Stimulated activated CD8-positive, alpha-beta memory T cell treated with anti-CD3 and anti-CD28 coated beads, Interleukin-2, amount 100 ng/mL, for 48 hours (primary cell): ENCODE measurements around the gene TAOK1.
"Not testable (repeated sequence)": the region's sequence is repeated elsewhere in the genome, so short reads cannot be mapped to it uniquely, and the experiment has no call there.

Source experiments
- DNase-seq, 2 donors: peaks; one replicate each; pipeline ENCODE4 v3.0.0-alpha.2; 2020; ENCODE audit warnings: low read depth in 2 of 2

TAOK1 gene

DNA sequence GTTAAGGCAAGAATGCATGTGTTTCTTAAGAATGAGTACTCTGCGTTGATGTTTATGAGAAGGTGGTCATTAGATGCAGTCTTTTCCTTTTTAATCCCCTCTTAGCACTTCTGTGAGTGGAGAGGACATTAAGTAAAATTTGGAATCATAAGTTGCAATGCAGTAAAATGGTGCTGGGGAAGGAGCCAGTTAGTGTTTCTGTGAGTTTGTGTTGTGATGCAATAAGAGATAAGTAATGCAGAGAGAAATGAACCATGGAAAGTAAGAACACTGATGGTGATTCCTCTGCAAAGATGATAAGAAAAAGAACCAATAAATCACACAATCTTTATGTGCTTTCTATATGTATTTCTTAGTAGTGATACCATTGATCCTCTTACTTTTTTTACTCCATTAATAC, 156.7 kb downstream of the TAOK1 start:
- no peak for DNase-seq

DNA sequence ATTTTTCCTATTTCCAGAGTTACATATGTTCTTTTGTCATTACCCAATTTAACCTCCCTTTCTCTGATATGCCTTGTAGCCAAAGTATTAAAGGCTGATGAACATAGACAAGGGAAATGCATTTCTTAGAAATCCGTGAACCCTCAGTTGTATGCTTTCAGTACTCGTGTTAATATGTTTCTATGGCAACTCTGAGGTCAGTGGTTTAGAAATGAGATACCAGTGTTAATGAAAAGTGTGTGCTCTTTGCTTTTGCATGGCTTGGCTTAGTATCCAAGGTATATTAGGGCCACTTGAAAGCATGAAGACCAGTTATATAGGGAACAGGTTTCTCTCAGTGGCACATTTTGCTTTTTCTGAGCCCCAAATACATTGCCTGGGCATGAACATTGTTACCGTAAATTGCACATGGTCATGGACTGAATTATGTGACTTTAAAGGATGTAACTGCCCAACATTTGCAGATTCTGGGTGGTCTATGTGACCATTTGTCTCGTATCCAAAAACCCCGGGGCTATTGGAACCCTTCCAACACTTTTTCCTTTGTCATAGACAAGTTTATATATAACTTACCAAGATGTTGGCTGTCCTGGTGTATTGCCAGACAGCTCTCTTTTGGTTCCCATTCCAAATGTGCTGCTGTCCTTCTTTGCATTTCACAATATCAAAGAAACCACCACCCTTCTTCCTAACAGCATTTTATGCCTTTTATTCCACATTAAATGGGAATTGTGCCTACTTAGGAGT, 159.2 kb downstream of the TAOK1 start:
- DNase-seq = no peak

DNA sequence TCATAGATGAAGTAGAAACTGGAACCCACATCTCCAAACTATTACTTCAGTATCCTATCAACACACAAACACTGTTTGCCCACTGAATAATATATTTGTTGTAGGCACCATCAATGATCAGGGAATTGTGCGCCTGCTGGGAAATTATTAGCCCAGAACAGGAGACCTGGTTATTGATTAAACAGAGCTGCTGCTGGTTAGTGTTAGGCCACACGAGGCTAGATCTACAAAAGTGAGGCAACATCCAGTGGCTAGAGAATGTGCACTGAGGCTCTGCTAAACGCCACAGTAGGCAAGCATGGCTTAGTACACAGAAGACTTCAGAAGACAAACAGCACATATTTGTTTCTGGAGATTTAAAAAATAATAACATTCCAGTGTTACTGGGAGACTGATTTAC, 165.7 kb downstream of the TAOK1 start:
- DNase-seq = no peak

DNA sequence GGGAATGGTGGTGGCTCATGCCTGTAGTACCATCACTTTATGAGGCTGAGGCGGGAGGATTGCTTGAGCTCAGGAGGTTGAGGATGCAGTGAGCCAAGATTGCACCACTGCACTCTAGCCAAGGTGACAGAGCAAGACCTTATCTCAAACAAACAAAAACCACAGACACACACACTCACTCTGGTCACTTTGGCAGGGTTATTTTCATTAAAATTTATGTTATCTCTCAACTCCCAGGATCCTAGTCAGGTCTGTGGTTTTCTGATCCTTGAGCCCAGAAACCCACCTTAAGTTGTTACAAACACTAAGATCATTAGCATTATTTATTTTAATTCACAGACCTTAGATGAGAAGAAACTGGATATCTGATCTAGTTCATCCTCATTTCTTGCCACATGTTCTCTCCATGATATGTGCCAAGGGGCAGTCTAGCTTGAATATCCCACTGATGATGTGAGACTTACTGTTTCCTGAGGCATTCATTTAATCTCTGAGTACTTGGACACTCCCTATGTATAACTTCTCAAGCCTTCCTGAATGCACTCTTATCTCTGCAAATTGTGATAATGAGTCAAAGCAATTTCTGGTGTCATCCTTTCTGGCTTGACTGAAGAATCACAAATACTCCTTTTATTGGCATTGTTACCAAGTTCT, 167.0 kb downstream of the TAOK1 start:
- no peak for DNase-seq

DNA sequence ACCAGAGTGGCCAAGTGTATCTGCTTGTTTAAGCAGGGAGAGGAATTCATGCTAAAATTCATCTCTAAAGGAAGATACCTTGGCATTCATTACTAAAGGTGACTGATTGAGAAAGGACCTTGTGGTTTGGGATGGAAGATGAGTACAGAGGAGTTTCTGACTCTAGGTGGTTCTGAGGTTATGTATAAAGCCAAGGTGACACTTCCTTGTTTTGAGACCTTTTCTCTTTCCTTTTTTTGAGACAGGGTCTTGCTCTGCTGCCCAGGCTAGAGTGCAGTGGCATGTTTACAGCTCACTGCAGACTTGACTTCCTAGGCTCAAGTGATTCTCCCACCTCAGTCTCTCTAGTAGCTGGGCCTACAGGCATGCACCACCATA, 167.6 kb downstream of the TAOK1 start:
- no peak for DNase-seq

DNA sequence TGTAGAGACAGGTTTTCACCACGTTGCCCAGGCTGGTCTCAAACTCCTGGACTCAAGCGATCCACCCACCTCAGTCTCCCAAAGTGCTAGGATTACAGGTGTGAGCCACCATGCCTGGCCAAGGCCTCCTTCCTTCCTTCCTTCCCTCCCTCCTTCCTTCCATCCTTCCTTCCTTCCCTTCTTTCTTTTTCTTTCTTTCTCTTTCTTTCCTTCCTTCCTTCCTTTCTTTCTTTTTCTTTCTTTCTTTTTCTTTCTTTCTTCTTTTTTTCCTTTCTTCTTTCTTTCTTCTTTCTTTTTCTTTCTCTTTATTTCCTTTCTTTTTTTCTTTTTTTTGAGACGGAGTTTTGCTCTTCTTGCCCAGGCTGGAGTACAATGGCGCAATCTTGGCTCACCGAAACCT, 168.0 kb downstream of the TAOK1 start:
- DNase-seq = not testable (repeated sequence)

DNA sequence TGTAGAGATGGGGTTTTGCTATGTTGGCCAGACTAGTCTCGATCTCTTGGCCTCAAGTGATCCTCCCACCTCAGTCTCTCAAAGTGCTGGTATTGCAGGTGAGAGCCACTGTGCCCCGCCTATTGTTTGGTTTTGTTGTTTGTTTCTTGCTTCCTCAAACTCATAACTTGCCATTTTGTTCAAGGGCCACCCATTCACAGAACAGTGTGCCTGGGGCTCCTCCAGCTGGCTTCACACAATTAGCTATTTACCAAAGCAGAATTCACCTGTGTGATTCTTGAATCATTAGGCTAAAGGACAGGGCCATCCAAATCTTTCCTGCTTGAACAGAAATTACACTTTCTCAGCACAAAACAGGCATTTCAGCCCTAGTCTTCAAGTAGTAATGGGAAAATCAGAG, 169.5 kb downstream of the TAOK1 start:
- DNase-seq = no peak

DNA sequence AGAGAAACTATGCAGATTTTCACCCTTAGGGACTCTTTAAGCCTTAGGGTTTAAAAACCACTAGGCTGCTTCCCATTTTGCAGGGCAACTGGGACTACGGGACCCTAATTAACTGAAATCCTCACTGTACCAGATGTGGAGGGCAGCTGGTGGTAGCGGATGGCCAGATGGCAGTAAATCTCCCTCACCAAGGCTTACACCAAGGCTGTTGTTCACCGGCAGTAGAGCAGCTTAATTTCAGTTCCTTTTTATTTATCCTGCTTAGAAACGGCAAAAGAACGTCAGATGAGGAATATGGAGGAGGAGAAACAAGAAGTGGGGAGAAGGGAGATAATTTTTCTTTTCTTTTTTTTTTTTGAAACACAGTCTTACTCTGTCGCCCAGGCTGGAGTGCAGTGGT, 170.2 kb downstream of the TAOK1 start:
- DNase-seq = no peak

DNA sequence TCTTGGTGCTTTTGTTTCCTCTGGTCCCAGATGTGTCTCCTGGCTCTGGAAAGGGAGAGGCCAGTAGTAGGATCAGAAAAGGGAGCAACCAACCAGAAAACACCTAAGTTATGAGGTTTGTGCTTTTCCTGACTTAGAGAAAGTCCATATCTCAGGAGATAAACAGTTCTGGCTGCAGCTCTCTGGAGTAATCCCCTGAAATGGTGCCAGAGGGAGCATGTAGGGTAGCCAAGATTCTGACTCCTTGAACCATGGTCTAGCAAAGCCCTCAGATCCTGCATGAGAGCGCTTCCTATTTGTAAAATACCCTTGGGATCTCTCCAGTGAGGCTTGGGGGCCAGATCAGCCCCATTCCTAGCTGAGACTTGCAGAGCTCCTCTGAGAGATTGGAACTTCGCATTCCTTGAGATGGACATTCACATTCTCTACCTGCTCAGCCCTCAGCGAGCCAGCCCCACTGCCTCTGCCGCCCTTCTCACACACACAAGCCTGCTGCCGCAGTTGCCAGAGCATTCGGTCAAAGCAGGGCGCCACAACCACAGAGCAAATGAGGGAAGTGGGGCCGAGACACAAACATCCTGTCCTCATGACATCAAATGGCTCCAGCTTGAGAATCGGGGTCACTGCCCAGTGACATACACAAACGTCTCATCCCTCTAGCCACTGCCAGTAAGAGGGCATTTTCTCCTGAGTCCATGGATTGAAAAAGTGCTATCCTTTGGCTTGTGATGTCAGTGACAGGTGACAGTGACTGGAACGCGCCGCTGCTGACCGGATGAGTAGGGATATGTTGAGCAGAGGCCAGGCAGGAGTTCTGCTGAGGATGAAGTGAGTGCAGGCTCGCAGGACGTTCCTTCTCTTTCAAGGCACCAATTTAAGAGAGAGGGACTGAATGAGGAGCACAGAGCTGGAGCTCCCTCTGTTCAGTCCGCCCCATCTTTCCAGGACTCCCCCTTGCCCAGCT, 171.7 kb downstream of the TAOK1 start:
- no peak for DNase-seq

DNA sequence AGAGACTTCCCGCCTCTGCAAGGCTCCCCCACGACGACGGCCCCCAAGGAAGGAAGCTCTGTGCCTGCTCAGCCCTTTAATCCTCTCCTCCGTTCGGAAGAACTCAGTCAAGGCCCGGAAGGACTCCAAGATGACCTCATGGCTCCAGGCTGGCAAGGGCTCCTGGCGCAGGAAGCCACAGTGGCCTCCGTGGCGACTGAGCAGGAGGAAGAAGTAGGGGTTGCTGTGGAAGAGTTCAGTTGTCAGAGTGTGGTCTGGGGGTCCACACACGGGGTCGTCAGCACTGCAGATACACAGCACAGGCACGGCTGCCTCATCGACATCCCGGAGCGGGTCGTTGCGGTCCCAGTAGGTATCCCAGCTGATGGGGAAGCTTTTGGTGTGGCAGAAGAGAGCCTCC, 172.5 kb downstream of the TAOK1 start:
- no peak for DNase-seq

DNA sequence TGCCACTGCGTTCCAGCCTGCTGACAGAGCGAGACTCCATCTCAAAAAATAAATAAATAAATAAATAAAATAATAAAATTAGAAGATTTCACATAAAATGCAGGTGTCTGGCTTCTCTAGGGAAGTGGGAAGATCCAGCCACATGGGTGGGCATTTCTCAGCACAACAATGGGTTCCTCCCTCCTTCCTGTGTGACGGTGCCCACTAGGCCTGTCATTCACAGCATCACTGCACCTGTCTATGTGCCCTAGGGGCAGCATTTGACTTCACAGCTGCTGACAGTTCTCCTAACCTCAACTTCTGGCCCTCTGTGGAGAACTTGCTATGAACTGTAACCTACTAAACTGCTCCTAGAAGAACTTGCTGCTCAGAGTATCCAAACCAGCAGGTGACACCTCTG, 173.7 kb downstream of the TAOK1 start:
- no peak for DNase-seq

DNA sequence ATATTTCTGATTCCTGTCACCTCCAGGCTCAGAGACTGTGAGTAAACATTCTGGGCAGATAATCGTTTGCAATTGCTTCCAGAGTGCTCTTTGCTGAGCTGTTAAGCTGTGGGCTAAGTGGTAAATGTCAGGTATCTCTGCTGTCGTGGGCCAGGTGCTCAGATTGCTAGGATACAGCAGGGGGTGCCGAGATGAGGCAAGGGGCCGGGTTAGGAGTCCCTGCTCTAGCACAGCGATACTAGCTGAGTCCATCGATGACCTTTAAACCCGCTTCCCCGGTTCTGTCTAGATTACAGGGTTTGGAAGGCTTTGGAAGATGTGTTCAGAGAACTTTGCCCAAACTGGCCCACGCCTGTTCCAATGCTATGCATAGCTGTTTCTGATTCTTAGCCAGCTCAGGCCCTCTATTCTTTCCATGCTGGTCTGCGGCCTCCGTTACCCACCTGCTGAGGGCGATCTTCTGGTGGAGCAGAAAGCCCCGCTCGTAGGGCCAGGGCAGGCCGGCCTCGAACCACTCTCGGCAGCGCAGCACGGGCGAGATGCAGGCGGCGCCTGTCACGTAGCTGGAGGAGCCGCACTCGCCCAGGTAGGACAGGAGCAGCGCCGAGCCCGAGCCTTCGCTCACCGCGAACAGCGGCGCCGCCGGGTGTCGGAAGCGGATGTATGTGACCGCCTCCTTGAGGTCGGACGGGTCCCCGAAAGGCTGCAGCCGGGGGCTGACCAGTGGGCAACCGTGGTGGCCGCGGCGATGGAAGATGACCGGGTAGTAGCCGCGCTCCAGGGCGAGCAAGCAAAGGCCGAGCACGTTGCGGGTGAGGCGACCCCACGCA, 175.7 kb downstream of the TAOK1 start:
- DNase-seq = peak in 1 of 2 donors; percentile 41

DNA sequence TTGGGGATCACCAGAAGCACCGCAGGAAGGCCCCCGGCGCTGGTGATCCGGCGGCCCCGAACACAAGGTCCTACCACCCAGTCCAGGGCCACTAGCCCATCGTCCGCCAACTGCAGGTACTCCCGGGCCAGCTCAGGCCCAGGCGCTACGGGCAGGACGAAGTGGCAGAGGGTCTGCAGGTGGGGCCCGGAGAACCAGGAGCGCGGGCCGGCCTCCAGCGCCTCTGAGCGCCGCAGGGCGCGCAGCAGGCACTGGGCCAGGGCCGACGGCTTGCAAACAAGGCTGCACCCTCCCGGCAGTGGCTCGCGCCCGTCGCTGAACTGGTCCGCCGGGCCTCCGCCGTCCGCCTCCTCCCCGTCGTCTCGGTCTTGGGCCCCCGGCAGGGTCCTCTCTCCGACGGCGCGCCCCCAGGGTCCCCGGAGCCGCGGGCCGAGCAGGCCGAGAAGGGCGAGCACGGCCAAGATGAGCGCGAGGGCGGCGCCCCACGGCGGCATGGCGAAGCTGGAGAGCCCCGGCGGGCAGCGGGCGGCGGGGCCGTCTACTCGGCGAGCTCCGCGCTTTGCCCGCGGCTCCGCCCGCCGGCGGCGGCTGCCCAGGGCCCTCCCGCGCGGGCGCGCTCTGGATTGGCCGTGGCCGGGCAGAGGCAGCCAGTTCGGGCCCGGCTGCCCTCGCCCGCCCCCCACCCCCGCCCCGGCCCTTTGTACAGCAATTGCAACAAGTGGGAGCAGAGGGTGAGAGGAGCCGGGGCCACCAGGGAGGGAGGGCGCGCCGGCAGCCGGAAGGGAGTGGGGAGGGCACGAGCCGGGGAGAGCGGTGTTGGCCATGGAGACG, 176.5 kb downstream of the TAOK1 start, which contains the start of gene ABHD15:
TSS of gene ABHD15 (minus strand) at position 565 of the 831 bp plus-strand sequence. CDS start at position 494, 71 bp downstream.
- DNase-seq = peak in 1 of 2 donors; percentile 54

DNA sequence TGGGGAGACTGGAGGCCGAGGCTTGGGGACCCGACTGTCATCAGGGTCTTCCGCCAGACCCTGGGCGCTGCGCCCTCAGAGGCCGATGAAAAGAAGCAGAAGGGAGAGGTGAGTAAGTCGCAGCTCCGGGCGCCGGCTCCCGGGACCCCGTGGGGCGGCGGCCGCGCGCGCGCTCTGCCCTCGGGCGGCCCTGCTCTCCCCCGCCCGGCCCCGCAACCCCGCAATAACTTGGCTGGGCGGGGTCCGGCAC, 177.1 kb downstream of the TAOK1 start:
- no peak for DNase-seq

DNA sequence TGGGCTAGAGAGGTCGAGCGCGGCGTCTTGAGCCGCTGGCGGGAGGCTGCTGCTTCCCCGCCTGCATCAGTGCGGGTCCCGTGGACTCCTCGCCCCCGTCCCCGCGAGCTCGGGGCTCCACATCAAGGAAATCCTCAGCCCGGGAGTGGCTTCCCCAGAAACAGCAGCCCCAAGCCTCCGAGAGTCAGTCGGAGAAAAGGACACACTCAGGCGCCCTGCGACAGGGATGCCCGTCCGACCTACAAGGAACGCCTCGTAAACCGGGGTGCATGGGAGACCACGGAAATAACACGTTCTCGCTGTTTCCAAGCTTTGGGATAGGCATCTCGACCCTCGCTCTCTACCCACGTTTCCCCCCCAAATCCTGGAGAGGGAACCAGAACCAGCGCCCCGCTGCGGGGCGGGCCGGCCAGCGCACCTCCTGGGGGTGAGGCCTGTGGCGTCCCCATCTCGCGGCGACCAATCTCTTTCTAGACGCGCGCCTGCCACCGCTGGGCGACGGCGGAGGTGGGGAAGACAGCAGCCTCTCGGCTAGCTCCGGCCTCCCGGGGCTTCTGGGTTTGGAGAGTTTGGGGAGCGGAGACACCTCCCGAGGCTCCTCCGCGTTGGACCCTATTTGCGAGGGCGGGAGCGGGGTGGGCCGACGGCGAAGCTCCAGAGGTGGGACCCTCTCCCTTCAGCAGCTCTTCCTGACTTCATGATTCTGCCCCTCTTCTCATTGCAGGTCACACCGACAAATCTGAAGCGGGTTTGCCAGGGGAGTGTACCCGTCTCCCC, 177.6 kb downstream of the TAOK1 start:
- peak; percentile 72 to 74 for DNase-seq

DNA sequence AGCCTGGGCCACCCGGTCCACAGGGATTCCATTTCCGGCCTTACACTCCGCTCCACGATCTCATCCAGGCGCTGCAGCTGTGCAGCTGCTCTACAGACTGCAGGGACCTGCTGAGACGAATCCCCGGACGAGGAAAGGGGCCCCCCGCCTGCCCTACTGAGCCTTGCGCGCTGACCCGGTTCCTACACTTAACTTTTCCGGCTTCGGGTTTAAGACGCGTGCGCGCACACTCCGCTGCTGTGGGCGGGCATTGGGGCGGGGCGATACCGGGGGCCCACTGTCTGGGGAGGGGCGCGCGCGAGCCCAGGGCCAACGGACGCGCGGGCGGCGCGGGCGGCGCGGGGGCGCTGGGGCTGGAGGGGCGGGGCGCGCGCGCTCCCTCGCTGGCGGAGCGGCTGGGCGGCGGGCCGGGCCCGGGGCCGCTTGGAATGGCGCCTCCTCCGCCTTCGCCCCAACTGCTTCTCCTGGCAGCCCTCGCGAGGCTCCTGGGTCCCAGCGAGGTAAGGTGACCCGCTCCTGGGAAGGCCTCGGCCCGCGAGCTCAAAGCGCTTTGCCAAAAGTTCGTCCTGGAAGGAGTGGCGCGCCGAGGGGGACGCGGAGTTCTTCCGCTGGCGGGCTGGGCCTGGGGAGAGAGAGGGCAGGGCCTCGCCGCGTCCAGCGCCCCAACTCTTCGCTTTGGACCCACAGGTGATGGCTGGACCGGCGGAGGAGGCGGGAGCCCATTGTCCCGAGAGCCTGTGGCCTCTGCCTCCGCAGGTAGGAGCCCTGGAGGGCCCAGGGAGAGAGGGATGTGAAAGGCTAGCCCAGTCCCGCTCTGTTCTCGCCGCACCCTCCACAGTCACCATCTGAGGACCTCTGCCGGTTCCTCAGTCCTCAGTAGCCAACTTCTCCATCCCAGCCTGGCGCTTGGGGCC, 178.4 kb downstream of the TAOK1 start, which contains the start of gene TP53I13:
TSS of gene TP53I13 (plus strand) at position 371 of the 914 bp plus-strand sequence. CDS start at position 429, 58 bp downstream.
- DNase-seq = peak; percentile 82 to 91

DNA sequence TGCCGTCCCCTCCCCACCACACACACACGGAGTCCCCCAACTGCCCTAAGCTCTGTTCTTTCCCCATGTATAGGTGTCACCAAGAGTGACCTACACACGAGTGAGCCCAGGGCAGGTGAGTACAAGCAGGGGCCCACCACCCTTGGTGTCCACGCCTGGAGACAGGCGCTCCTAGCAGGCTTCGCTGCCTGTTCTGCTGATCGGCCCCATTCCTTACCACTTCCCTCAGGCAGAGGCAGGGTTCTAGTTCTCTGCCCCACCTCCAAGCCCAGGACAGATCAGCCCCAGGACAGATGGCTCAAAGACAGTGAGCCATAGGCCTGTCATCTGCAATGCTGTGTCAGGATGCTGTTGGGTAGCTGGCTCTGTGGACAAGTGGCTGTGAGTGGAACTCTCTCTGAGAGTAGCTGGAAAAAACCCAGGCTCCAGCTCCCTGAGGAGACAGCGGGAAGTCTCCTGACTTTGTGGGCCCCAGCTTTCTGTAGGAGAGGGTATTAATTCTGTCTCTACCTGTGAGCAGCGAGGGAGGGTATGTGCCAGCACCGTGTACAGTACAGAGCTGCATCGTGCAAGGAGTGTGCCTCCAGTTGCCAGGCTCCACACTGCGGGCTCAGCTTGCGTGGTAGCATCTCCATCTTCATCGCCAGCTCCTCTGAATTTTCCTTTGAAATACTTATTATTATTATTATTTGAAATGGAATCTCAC, 179.2 kb downstream of the TAOK1 start:
- no peak for DNase-seq

DNA sequence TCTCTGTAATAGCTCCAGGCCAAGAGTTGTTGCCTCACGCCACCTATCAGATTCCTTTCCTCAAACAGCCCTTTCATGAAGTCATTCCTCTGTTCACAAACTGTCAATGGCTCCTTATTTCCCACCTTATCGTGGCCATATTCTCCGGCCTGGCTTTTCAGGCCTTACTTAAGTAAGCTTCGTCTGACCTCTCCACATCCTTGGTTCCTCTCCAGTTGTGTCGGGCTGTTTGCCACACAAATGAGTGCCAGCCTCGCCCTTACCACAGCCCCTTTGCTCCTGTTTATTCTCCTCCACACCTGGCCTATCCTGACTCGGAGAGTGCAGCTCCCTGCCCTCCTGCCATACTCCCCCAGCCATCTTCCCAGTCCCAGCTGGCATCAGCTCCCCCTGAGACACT, 180.4 kb downstream of the TAOK1 start:
- DNase-seq = no peak
